HG03520 (cell line): Measurements from ENCODE around the gene CCDC174.
"Not testable (repeated sequence)": the region's sequence is repeated elsewhere in the genome, so short reads cannot be mapped to it uniquely, and the experiment has no call there.

ENCODE experiments used
- ATAC-seq: cut with Tn5 transposase; IDR thresholded peaks from one replicate; pipeline ENCODE4 v1.9.1; 2021; ENCODE audit warnings: mild to moderate bottlenecking, moderate library complexity; ENCODE audit not compliant: unreplicated experiment

CCDC174 gene

DNA sequence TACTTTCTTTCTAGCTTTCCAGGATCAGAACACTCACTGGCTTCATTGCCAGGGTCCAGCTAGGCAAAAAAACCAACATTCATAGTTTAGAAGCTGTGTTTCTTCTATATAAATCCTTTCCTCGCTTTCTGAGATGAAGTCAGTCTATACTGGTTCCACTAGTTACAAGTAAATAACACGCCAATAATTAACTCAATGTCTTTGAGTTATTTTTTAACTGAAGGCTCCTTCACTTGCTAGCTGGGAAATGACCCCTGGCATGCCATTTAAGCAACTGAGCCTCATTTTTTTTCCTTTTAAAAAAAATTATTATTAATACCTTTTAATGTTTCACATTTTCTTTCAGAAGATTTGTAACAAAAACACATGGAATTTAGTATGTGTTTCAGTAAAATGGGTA is 2.1 kb upstream of the CCDC174 start:
- ATAC-seq = no peak

DNA sequence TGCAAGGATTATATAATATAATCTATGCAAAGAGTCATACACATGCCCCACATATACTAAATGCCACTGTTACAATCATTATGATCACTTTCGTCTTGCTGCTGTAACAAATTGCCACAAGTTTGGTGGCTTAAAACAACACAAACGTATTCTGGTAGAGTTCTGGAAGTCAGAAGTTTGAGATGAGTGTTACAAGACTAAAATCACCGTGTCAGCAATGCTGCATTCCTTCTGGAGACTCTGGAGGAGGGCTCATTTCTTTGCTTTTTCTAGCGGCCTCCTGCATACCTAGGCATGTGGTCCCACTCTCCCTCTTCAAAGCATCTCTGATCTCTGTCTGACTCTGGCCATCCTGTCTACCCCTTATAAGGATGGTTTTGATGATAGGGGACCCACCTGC is 1.4 kb upstream of the CCDC174 start:
- no peak for ATAC-seq

DNA sequence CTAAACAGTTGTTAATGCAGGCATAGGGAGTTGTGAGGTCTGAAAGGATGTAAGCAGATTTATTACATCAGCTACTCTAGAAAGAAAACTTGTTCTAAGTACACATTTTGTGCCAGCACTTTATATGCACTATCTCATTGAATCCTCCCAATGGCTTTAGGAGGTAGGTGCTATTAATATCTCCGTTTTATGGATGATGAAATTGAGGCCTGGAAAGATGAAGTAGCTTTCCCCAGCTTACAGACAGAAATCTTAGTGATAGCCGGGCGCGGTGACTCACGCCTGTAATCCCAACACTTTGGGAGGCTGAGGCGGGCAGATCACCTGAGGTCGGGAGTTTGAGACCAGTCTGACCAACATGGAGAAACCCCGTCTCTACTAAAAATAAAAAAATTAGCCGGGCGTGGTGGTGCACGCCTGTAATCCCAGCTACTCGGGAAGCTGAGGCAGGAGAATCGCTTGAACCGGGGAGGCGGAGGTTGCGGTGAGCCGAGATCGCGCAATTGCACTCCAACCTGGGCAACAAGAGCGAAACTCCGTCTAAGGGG is 872 bp downstream of the CCDC174 start:
- not testable (repeated sequence) for ATAC-seq

DNA sequence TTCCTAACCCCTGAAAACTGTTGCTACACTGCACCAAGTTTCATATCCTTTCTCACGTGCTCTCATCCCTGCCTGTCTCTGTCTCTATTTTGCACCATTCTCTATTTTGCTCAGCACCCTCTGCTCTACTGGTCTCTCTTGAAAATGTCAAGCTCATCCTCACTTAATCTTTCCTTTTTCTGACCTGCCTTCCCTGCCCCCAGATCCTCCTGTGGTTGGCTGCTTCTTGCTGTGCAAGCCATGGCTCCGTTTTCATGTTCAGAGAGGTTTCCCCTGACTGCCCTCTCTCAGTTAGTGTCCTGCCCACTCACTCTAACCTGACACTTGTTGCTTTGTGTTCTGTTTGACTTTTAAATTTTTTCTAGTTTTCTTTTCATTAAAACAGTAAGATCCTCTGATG is 6.0 kb downstream of the CCDC174 start:
- no peak for ATAC-seq

DNA sequence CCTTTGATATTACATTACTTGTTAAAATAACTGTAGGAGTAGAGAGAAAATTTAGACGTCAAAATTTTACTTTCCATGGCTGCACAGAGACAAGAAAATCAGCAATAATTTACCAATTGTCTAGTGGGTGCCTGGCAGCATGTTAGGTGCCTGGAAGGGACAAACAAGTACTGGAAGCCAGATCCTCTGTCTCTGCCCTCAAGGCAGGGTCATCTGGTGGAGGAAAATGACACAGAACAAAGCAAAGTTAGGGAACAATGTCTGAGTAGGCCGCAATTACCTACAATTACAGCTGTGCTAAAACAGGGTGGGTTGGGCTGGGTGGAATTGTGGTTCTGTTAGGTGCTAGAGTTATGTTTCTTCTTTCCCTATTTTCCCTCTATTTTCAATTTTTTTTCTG is 7.4 kb downstream of the CCDC174 start:
- no peak for ATAC-seq

DNA sequence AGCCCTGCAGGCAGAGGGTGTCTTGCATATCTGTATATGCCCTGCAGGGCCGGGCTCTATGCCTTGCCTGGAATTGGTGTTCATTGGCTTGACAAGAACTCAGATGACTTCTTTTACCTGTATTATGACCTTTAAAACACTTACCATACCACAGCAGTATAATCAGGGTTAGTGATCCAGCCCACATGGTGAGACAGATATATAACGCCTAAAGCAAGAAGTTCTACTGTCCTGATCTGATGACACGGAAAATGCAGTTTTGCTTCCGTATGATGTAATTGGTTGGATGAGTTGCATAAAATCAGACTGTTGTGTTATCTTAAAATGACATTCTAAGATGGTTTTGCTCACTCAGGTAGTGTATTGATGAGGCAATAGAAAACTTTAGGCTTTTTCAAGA is 9.4 kb downstream of the CCDC174 start:
- no peak for ATAC-seq

DNA sequence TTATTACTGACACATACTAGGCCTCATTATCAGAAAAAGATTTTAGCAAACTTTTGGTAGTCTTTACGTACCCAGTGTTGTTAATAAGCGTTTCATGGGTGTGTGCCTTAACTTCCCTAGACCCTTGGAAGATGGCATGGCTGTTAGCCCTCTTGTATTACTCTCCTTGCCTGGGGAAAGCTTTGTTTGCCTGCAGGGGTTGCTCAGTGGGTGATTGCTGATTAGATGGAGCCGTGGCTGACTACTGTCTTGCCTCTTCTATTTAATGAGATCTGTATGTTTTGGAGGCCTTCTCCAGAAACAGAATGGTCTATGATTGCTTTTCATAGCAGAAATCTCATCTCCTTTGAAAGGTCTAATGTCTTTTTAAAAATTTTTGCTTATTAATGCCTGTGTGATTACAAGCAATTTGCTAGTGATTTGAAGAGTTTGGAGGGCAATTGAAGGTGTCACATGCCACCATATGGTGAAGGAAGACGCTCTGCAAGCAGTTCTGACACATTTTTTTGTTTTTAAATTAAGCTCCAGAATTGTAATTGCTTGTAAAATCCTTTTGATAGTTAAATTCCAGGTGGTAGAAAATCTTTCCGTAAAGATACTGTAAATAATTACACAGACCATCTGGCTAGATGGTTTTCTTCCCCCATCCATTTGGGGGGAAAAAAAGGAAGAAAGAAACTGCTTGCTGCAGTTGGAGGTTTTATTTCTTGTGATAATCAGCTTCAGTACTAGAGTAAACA is 12.0 kb downstream of the CCDC174 start:
- no peak for ATAC-seq

DNA sequence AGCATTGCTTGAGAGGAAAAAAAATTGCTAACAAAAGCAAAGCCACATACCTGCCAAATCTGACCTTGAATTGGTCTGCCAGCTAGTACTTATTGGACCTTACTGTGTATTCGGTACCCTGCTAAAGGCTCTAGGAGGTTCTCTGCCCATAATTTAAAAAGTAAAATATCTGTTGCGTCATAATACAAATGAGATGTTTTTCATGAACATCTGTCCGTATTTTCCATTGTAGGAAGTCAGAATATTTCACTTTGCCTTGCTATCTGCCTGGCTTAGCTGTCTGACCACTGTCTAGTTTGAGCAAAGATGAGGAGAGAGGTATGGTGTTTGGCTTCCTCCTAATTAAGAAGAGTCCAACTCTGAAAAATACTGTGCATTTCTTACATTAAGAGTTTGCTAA is 12.6 kb downstream of the CCDC174 start:
- ATAC-seq = no peak

DNA sequence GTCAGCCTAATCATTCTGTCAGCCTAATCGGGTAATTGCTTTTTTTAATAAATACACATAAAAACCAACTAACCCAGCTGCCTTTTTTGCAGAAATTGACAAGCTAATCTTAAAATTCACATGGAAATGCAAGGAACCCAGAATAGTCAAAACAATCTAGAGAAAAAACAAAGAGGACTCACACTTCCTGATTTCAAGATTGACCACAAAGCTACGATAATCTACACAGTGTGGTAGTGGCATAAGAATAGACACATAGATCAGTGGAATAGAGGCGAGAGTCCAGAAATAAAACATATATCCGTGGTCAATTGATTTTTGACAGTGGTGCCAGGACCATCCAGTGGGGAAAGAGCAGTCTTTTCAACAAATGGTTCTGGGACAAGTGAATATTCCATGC is 21.0 kb downstream of the CCDC174 start:
- ATAC-seq = no peak

DNA sequence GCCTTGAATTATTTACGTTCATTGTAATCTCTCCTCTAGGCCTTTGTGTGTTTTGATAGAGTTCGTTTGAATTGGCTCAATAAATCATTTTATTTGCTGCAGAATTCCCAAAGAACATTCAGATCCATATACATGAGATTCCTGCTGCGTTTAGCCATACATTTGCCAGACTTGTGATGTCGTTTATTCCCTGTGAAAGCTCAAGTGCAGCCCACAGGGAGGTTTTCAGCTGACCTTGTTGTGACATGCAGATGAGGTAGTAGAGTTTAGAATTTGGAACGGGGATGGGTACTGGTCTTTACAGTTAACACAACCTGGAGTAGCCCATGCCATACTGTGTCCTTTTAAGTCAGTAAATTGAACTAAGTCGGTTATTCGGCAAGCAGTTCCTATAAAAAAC is 23.3 kb downstream of the CCDC174 start, which contains the start of gene C3orf20:
Gene C3orf20 (plus strand): TSS at position 301 of the 400 bp plus-strand sequence. CDS start 7,573 bp downstream, outside the sequence.
- ATAC-seq = no peak

DNA sequence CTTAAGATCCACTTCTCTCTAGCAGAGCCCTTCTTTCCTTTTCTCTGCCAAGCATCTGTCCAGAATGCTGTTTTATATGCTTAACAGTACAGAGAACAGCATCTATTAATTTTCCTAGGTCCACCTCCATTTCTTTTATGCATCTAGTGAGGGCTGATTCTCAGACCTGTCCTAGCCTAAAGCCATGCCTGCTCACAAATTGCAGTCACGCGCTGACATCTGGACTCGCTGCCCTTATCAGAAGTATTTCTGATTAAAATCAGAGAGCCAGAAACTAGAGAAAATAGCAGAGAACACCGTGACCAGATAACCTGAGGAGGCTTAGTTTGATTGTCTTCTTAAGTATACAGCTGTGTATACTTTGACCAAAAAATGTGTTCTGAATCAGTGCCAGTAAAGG is 25.3 kb downstream of the CCDC174 start:
- ATAC-seq = no peak

DNA sequence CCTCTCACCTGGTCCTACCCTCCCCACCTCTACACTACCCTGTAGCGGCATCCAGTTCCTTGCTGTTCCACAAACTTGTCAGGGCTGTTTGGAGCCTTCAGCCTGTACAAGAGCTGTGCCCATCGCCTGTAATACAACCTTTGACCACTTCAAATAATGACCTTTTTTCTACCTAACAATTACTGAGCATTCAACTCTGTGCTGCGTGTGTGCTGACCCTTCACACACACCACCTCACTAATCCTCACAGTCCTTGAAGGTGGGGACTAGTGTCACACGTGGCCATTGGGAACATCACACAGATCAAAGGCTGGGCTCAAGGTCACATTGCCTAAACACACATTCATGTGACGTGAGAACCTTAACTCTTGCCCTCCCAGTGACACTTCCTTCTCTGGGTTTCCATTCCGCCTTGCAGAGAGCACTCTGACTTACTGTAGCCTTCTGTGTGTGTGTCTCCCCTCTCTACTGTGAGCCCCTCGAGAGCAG is 26.5 kb downstream of the CCDC174 start:
- ATAC-seq = no peak

DNA sequence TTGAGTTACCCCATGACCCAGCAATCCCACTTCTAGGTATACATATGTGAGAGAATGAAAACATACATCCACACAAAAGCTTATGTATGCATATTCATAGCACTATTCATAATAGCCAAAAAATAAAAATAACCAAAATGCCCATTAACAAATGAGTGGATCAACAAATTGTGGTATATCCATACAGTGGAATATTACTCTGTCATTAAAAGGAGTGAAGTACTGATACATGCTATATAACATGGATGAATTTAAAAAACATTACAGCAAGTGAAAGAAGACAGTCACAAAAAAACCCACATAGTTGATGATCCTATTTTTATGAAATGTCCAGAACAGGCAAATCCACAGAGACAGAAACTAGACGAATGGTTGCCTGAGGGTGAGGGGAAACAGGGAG is 28.6 kb downstream of the CCDC174 start:
- no peak for ATAC-seq

DNA sequence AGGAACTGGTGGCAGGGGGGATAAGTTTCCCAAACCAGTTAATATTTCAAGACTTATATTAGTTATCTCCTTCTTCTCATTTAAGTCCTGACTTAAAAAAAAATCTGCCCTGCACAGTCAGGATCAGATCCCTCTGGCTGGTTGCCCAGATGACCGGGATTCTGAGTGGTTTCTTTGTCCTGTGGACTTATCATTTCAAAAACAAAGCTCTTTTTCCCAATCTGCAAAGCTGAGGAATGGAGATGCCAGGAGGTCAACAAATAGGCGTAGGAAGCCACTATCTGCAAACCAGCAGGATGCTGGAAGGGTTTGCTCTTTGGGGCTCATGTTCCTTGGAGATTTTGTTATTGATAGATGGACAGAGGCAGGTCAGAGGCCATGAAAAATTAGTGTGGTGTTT is 29.2 kb downstream of the CCDC174 start:
- no peak for ATAC-seq

DNA sequence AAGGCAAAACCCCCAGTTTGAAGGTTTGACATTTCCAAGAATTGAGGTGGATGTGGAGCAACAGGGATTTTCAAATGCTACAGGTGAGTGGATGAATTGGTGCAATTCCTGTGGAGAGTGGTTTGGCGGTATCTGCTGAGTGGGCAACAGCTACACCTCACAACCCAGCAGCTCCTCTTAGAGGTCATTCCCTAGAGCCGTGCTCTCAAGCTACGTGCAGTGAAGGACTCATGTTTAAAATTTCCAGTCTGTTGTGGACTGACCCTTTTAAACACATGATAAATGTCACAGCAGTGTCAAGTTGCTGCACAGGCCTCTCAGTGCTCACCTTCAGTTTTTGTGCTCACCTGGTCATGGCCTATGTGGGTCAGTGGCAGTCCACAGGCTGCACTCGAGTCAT is 32.9 kb downstream of the CCDC174 start:
- no peak for ATAC-seq

DNA sequence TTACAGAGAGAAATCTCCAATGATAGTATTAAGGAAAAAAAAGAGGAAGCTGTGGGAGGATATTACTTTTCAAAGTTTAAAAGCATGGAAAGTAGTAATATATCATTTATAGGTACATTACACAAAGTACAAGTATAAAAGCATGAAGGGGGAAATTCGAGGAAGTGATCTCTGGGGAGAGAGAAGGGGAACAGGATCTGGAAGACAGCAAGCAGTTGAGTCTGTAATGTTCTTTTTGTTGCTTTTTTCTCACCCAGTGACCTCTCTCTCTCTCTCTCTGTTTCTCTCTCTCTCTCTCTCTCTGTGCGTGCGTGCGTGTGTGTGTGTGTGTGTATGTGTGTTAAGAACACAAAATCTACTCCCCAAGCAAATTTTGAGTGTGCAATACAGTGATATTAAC is 33.6 kb downstream of the CCDC174 start:
- ATAC-seq = no peak

DNA sequence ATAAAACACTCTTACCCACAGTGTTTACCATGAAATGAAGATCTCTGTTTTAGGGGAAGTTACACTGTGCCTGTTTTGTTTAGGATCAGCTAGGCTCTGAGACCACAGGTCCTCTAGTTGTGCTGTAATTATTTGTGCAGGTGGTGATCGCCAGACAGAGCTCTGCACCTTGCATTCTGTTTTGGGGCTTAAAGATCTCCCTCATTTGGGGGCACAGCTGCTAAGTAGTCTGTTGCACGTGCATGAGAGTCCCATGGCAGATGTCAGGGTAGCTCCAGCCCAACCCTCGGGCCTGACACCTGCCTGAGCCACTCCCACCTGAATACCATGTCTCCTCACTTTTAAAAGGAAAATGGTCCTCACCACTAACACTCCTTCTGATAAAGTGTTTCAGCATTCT is 35.8 kb downstream of the CCDC174 start:
- ATAC-seq = no peak

DNA sequence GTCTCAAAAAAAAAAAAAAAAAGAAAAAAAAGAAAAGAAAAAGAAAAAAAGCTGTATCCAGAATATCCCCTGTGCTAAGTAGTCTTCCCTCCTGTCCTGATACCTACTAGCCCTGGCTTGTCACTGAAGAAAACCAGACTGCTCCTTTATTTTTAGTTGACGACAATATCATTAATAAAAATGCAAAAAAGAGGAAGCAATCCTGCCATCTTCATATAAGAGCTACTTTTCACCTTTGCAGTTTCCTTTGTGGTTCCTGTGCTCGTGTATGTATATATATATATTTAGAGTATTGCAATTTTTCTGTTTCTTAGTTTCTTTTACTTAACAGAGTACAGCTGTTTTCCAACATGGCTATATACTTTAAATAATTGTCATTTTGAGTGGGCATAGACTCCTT is 37.0 kb downstream of the CCDC174 start:
- ATAC-seq = peak; percentile 45

DNA sequence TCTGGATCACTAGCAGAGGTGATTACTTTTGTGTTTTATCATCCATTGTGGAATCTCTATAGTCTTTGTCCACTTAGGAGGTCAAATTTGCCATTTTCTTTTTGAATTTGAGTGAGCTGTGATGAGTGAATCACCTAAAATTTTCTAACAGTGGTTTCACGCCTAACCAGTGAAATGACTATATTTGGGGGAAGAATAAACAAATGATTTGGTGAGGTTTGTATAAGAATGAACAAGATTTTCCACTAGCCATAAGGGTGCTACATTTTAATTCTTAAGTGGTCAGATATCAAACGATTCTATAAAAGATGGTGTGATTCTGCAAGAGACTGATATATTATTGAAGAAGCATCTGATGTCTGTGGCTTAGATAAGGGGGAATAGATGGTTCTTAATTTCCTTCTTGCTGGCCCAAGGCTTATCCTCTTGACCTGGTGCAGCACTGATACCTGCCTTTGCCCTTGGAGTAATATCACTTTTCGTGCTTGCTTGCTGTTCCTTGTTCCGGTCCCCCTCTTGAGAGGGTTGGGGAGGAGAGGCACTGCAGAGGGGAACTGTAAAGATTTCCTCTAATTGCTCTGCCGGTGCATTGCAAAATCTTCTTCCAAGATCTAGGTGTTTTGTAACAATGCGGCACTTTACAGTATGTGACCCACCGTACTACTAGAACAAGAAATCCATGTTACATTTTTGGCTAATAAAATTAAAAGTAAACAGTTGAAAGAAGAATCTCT is 37.9 kb downstream of the CCDC174 start:
- peak; percentile 37 for ATAC-seq

DNA sequence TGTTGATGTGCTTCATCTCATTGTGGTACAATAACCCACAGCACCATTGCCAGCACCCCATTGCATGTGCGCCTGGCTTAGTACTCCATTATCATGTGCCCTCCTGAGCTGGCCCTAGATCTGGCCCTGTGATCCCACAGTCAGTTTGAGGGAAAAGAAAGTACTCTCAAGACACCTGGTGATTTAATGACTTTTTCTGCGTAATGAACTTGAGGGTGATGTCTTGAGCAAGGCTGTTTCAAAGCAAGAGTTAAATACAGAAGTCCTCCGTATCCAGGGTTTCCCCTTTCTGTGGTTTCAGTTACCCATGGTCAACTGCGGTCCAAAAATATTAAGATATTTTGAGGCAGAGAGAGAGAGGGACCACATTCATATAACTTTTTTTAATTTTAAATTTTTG is 39.7 kb downstream of the CCDC174 start:
- no peak for ATAC-seq

DNA sequence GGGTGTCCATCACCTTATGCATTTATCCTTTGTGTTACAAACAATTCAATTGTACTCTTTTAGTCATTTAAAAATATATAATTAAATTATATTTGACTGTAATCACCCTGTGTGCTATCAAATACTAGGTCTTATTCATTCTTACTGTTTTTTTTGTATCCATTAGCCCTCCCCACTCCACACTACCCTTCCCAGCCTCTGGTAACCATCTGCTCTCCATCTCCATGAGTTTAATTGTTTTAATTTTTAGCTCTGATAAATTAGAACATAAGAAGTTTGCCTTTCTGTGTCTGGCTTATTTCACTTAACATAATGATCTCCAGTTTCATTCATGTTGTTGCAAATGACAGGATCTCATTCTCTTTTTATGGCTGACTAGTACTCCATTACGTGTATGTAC is 40.2 kb downstream of the CCDC174 start:
- ATAC-seq = no peak

DNA sequence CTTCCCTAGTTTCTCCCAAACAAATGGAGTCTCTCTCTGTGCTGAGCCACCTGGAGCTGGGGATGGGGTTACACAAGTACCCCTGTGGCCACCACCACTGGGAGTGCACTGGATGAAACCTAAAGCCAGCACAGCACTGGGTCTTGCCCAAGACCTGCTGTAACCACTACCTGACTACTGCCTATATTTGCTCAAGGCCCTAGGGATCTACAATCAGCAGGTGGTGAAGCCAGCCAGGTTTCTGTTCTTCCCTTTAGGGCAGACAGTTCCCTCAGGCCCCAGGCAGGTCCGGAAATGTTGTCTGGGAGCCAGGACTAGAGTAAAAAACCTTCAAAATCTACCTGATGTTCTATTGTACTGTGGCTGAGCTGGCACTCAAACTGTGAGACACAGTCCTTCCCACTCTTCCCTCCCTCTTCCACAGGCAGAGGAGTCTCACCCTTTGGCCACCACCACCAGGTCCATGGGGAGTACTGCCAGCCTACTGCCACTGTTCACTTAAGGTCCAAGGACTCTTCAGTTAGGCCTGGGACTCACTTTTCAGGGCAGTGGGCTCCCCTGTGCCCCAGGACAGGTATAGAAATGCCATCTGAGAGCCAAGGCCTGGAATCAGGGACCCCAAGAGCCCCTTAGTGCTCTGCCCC is 47.2 kb downstream of the CCDC174 start:
- no peak for ATAC-seq
